Neuronal stem cell (in vitro differentiated cells): ENCODE data around the gene HOXA1.

ENCODE experiments used
- DNase-seq: peaks from one replicate; pipeline ENCODE4 v3.0.0-alpha.2; 2013; ENCODE audit warnings: low spot score
- H2AFZ ChIP-seq: one replicate; pipeline ENCODE4 v1.6.1; 2013; ENCODE audit warnings: mild to moderate bottlenecking, low read length, inconsistent platforms
- H2AK5ac ChIP-seq: 2 replicates; pipeline ENCODE4 v1.6.1; 2013; ENCODE audit warnings: low read depth, mild to moderate bottlenecking, inconsistent platforms, low read length, moderate library complexity, mixed read lengths
- H2BK120ac ChIP-seq: 2 replicates; pipeline ENCODE4 v1.6.1; 2013; ENCODE audit warnings: low read depth, mild to moderate bottlenecking, inconsistent platforms, low read length, moderate library complexity, mixed read lengths
- H2BK12ac ChIP-seq: one replicate; pipeline ENCODE4 v1.6.1; 2013; ENCODE audit warnings: low read length, inconsistent platforms
- H2BK15ac ChIP-seq: 2 replicates; pipeline ENCODE4 v1.6.1; 2013; ENCODE audit warnings: mild to moderate bottlenecking, low read length, inconsistent platforms, mixed read lengths
- H2BK5ac ChIP-seq: one replicate; pipeline ENCODE4 v1.6.1; 2013; ENCODE audit warnings: inconsistent platforms, mild to moderate bottlenecking, low read length, moderate library complexity
- H3K14ac ChIP-seq: one replicate; pipeline ENCODE4 v1.6.1; 2013; ENCODE audit warnings: low read length, inconsistent platforms
- H3K18ac ChIP-seq: 2 replicates; pipeline ENCODE4 v1.6.1; 2013; ENCODE audit warnings: low read length, inconsistent platforms
- H3K23ac ChIP-seq: 2 replicates; pipeline ENCODE4 v1.6.1; 2013; ENCODE audit warnings: low read depth, mild to moderate bottlenecking, mixed read lengths, low read length, inconsistent platforms; ENCODE audit not compliant: poor library complexity
- H3K27ac ChIP-seq: replicated peaks from 3 replicates; pipeline ENCODE4 v1.5.1; 2013; ENCODE audit warnings: low read length, inconsistent platforms
- H3K27me3 ChIP-seq, 3 experiments: 2 replicates each; pipeline ENCODE4 v1.6.1; 2013; ENCODE audit warnings: low read length in 3 of 3, mild to moderate bottlenecking in 2 of 3, inconsistent platforms in 1 of 3, low read depth in 1 of 3, mixed read lengths in 1 of 3, moderate library complexity in 1 of 3; ENCODE audit not compliant: control insufficient read depth in 3 of 3, insufficient read depth in 3 of 3
- H3K36me3 ChIP-seq, 2 donors: replicated peaks in 1 of 2; 2 replicates each; pipeline ENCODE4 v1.6.1; 2013; ENCODE audit warnings: low read length in 2 of 2; ENCODE audit not compliant: control insufficient read depth in 2 of 2, insufficient read depth in 2 of 2
- H3K4ac ChIP-seq: 2 replicates; pipeline ENCODE4 v1.6.1; 2013; ENCODE audit warnings: inconsistent platforms, mild to moderate bottlenecking, low read length, moderate library complexity
- H3K4me1 ChIP-seq, 2 donors: 1 replicate in 1 of 2; 2 replicates in 1 of 2; pipeline ENCODE4 v1.6.1; 2013; ENCODE audit warnings: low read length in 2 of 2, low read depth in 1 of 2; ENCODE audit not compliant: control insufficient read depth in 2 of 2, insufficient read depth in 1 of 2
- H3K4me2 ChIP-seq: one replicate; pipeline ENCODE4 v1.6.1; 2013; ENCODE audit warnings: mild to moderate bottlenecking, low read length, inconsistent platforms; ENCODE audit not compliant: insufficient read depth, poor library complexity, severe bottlenecking
- H3K4me3 ChIP-seq, 2 donors: 2 replicates each; pipeline ENCODE4 v1.5.1; 2013; ENCODE audit warnings: low read length in 2 of 2, mild to moderate bottlenecking in 2 of 2, inconsistent platforms in 1 of 2, moderate library complexity in 1 of 2
- H3K79me1 ChIP-seq: one replicate; pipeline ENCODE4 v1.6.1; 2013; ENCODE audit warnings: low read depth, mild to moderate bottlenecking, inconsistent platforms, low read length, moderate library complexity
- H3K9ac ChIP-seq: one replicate; pipeline ENCODE4 v1.6.1; 2013; ENCODE audit warnings: mild to moderate bottlenecking, low read depth, low read length, inconsistent platforms; ENCODE audit not compliant: poor library complexity
- H3K9me3 ChIP-seq, 2 donors: replicated peaks in 1 of 2; 2 replicates each; pipeline versions ENCODE3 to v1.6.1; 2013; ENCODE audit warnings: low read length in 2 of 2, mild to moderate bottlenecking in 2 of 2, inconsistent platforms in 1 of 2, low read depth in 1 of 2, mixed read lengths in 1 of 2, moderate library complexity in 1 of 2; ENCODE audit not compliant: control insufficient read depth in 2 of 2, insufficient read depth in 1 of 2
- H4K8ac ChIP-seq: one replicate; pipeline ENCODE4 v1.6.1; 2013; ENCODE audit warnings: low read depth, mild to moderate bottlenecking, inconsistent platforms, low read length, moderate library complexity
- H4K91ac ChIP-seq: one replicate; pipeline ENCODE4 v1.6.1; 2013; ENCODE audit warnings: low read length, low read depth, mild to moderate bottlenecking, inconsistent platforms; ENCODE audit not compliant: poor library complexity
- WGBS, 2 donors: extraction: QIAGEN DNeasy Blood & Tissue Kit; methylation state at CpG; one replicate each; pipeline ENCODE4 v1.1.7; 2013; ENCODE audit warnings: missing lambda C conversion rate in 2 of 2, mixed read lengths in 1 of 2; ENCODE audit not compliant: insufficient read length in 2 of 2, insufficient replicate concordance in 1 of 2; ENCODE audit errors: extremely low coverage in 2 of 2; 5-methylcytosine and 5-hydroxymethylcytosine counted together

The HOXA1 gene

GRCh38 chr7:27101171-27101956 lies 5.6 kb upstream of the HOXA1 start:
- DNase-seq, result no peak
- no peak overlapping the region for H2BK120ac ChIP-seq
- peaks cover 0 to 1% of the 10 kb centered on the region in 2 donors for H3K4me1 ChIP-seq
- H2AK5ac ChIP-seq, result no peak overlapping the region
- H3K9me3 ChIP-seq, result peaks cover 0 to 2% of the 10 kb centered on the region in 2 donors
- H3K9ac ChIP-seq, result no peak overlapping the region
- no CpG with 5 or more reads among the region's 25 CpGs for WGBS, 2 donors
- H3K14ac ChIP-seq, result no peak overlapping the region
- no peak overlapping the region for H2BK12ac ChIP-seq
- no peak overlapping the region for H3K4ac ChIP-seq
- no peaks in the 10 kb centered on the region for H3K36me3 ChIP-seq
- no peak overlapping the region for H3K18ac ChIP-seq
- peaks cover 74 to 100% (median 93%) of the 10 kb centered on the region in 3 experiments for H3K27me3 ChIP-seq
- no peak overlapping the region for H4K8ac ChIP-seq
- no peak overlapping the region for H2BK15ac ChIP-seq
- H3K27ac ChIP-seq, result no peak overlapping the region
- no peak overlapping the region for H2BK5ac ChIP-seq
- no peak overlapping the region for H3K23ac ChIP-seq
- H2AFZ ChIP-seq, result peak overlapping the region; percentile 22
- no peak overlapping the region for H4K91ac ChIP-seq
- no peak overlapping the region for H3K4me3 ChIP-seq
- no peaks in the 10 kb centered on the region for H3K79me1 ChIP-seq
- peak overlapping the region; percentile 13 for H3K4me2 ChIP-seq

- Histone ChIP-seq H2BK12ac (no peak overlapping the region), H3K14ac (no peak overlapping the region), H3K4me1 (peaks cover 0 to 1% of the 10 kb centered on the region in 2 donors), H3K9ac (no peak overlapping the region), H2BK120ac (no peak overlapping the region), H3K36me3 (no peaks in the 10 kb centered on the region), H3K79me1 (no peaks in the 10 kb centered on the region), H4K91ac (no peak overlapping the region), H2BK5ac (no peak overlapping the region), H3K23ac (no peak overlapping the region), H3K9me3 (peaks cover 0 to 2% of the 10 kb centered on the region in 2 donors), H3K18ac (no peak overlapping the region), H4K8ac (no peak overlapping the region), H2BK15ac (no peak overlapping the region), H3K4ac (no peak overlapping the region), H3K27me3 (peaks cover 73 to 100% (median 93%) of the 10 kb centered on the region in 3 experiments), H2AK5ac (no peak overlapping the region), H3K4me3 (no peak overlapping the region), H3K27ac (no peak overlapping the region), H2AFZ (no peak overlapping the region), H3K4me2 (no peak overlapping the region)
- WGBS, 2 donors, result no CpG with 5 or more reads among the region's 8 CpGs
- DNase-seq, result no peak
Measured at GRCh38 chr7:27100694-27101170, 4.9 kb upstream of the HOXA1 start.

- Histone ChIP-seq H2BK5ac (no peak overlapping the region), H3K14ac (no peak overlapping the region), H3K18ac (no peak overlapping the region), H3K27me3 (peaks cover 67 to 100% (median 93%) of the 10 kb centered on the region in 3 experiments), H3K9ac (no peak overlapping the region), H3K4me3 (no peak overlapping the region), H3K27ac (no peak overlapping the region), H2BK15ac (no peak overlapping the region), H3K4ac (no peak overlapping the region), H4K91ac (no peak overlapping the region), H3K4me1 (peaks cover 0 to 1% of the 10 kb centered on the region in 2 donors), H2BK120ac (no peak overlapping the region), H4K8ac (no peak overlapping the region), H3K36me3 (no peaks in the 10 kb centered on the region), H3K9me3 (peaks cover 2 to 3% of the 10 kb centered on the region in 2 donors), H3K23ac (no peak overlapping the region), H2BK12ac (no peak overlapping the region), H3K79me1 (no peaks in the 10 kb centered on the region), H2AK5ac (no peak overlapping the region), H3K4me2 (no peak overlapping the region), H2AFZ (no peak overlapping the region)
- no CpG with 5 or more reads among the region's 8 CpGs for WGBS, 2 donors
- DNase-seq, result peak; percentile 3
Measured at GRCh38 chr7:27099453-27100370, 3.9 kb upstream of the HOXA1 start.
